WTC11 (cell line): ENCODE results near the gene MYOM1.

Experiments used
- CREM ChIP-seq: sonication (generic); formaldehyde crosslinking; IDR thresholded peaks from 2 replicates; pipeline ENCODE4 v1.8.1; 2022; ENCODE audit warnings: mild to moderate bottlenecking, missing genetic modification reagents, moderate library complexity
- IRF2 ChIP-seq: sonication (generic); formaldehyde crosslinking; IDR thresholded peaks from 2 replicates; pipeline ENCODE4 v1.8.0; 2022; ENCODE audit warnings: low read depth, missing genetic modification reagents, borderline replicate concordance
- TCF7 ChIP-seq: sonication (generic); formaldehyde crosslinking; IDR thresholded peaks from 2 replicates; pipeline ENCODE4 v1.8.0; 2022; ENCODE audit warnings: mild to moderate bottlenecking, low read depth, missing genetic modification reagents, moderate library complexity
- ZNF121 ChIP-seq: sonication (generic); formaldehyde crosslinking; IDR thresholded peaks from 2 replicates; pipeline ENCODE4 v1.8.0; 2023; ENCODE audit warnings: missing genetic modification reagents
- TF ChIP-seq, protein P1 (sequence below): fragments of 200-600 bp; IDR thresholded peaks from 2 replicates; pipeline ENCODE4 v1.8.0; 2022; ENCODE audit warnings: antibody characterized with exemption
- TF ChIP-seq, protein P2 (sequence below): sonication (generic); formaldehyde crosslinking; IDR thresholded peaks from 2 replicates; pipeline ENCODE4 v1.8.1; 2023; ENCODE audit warnings: mild to moderate bottlenecking, missing genetic modification reagents
- TF ChIP-seq, protein P3 (sequence below): sonication (generic); formaldehyde crosslinking; conservative IDR thresholded peaks from 2 replicates; pipeline ENCODE4 v1.8.1; 2022; ENCODE audit warnings: mild to moderate bottlenecking, missing genetic modification reagents
- TF ChIP-seq, protein P4 (sequence below): sonication (generic); formaldehyde crosslinking; IDR thresholded peaks from 2 replicates; pipeline ENCODE4 v1.8.0; 2022; ENCODE audit warnings: mild to moderate bottlenecking, missing genetic modification reagents

DNA sequence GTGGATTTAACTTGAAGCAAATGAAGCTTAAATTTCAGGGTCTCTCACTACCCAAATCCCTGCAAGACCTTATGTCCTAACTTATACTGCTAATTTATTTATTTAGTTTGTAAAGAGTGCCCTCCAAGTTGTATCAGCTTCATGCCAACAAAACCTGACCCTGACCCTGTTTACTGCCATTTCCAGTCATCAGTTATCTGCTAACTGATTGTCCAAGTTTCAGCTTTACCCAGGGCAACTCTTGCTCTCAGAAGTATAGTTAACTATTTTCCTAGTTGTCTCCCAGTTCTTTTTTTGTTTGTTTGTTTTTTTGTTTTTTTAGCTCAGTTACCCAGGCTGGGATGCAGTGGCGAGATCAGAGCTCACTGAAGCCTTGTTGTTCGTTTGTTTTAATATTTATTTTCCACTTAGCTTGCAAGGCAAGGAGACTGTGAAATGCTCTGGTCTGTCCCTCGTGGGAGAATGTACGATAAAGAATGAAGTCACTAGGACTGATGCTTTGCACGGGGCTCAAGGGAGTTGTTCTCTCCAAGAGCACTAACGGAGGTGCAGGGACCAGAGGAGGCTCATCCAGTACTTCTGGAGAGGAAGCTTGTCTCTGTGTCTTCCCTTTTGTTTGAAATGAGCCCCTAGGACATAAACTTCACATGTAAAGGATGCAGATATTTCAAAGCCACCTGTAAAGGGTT lies 35.3 kb downstream of the MYOM1 start:
- TF ChIP-seq, protein P1, sequence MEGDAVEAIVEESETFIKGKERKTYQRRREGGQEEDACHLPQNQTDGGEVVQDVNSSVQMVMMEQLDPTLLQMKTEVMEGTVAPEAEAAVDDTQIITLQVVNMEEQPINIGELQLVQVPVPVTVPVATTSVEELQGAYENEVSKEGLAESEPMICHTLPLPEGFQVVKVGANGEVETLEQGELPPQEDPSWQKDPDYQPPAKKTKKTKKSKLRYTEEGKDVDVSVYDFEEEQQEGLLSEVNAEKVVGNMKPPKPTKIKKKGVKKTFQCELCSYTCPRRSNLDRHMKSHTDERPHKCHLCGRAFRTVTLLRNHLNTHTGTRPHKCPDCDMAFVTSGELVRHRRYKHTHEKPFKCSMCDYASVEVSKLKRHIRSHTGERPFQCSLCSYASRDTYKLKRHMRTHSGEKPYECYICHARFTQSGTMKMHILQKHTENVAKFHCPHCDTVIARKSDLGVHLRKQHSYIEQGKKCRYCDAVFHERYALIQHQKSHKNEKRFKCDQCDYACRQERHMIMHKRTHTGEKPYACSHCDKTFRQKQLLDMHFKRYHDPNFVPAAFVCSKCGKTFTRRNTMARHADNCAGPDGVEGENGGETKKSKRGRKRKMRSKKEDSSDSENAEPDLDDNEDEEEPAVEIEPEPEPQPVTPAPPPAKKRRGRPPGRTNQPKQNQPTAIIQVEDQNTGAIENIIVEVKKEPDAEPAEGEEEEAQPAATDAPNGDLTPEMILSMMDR, result no peak
- TF ChIP-seq CREM (CRISPR knock-in tag) (no peak), ZNF121 (CRISPR knock-in tag) (no peak), TCF7 (CRISPR knock-in tag) (no peak), IRF2 (no peak)
- TF ChIP-seq, protein P2, sequence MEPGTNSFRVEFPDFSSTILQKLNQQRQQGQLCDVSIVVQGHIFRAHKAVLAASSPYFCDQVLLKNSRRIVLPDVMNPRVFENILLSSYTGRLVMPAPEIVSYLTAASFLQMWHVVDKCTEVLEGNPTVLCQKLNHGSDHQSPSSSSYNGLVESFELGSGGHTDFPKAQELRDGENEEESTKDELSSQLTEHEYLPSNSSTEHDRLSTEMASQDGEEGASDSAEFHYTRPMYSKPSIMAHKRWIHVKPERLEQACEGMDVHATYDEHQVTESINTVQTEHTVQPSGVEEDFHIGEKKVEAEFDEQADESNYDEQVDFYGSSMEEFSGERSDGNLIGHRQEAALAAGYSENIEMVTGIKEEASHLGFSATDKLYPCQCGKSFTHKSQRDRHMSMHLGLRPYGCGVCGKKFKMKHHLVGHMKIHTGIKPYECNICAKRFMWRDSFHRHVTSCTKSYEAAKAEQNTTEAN (CRISPR knock-in tag), result no peak
- TF ChIP-seq, protein P3, sequence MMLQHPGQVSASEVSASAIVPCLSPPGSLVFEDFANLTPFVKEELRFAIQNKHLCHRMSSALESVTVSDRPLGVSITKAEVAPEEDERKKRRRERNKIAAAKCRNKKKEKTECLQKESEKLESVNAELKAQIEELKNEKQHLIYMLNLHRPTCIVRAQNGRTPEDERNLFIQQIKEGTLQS (CRISPR knock-in tag), result no peak
- TF ChIP-seq, protein P4, sequence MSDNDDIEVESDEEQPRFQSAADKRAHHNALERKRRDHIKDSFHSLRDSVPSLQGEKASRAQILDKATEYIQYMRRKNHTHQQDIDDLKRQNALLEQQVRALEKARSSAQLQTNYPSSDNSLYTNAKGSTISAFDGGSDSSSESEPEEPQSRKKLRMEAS (CRISPR knock-in tag), result no peak
